DOHH2 (cell line): ENCODE data around the gene CCDC85C.

Source experiments
- H3F3A ChIP-seq: fragments of 200-600 bp; sonication (generic), shearing (Covaris generic); 2 replicates; pipeline ENCODE4 v1.6.0; 2016; ENCODE audit warnings: antibody characterized with exemption, mild to moderate bottlenecking; ENCODE audit not compliant: control insufficient read depth, insufficient read depth
- H3K27ac ChIP-seq: fragments of 200-600 bp; sonication (generic); 2 replicates; pipeline ENCODE4 v1.5.1; 2014; ENCODE audit warnings: low read depth, mild to moderate bottlenecking, low read length, moderate library complexity
- H3K27me3 ChIP-seq: fragments of 200-600 bp; sonication (generic); 2 replicates; pipeline ENCODE4 v1.6.1; 2014; ENCODE audit warnings: mild to moderate bottlenecking, low read length, mixed read lengths; ENCODE audit not compliant: control insufficient read depth
- H3K36me3 ChIP-seq: fragments of 200-600 bp; sonication (generic); 2 replicates; pipeline ENCODE4 v1.6.1; 2014; ENCODE audit warnings: mild to moderate bottlenecking, low read length, moderate library complexity, mixed read lengths; ENCODE audit not compliant: control insufficient read depth
- H3K4me1 ChIP-seq: fragments of 200-600 bp; sonication (generic); 2 replicates; pipeline ENCODE4 v1.6.1; 2014; ENCODE audit warnings: mild to moderate bottlenecking, low read length, mixed read lengths; ENCODE audit not compliant: control insufficient read depth
- H3K4me2 ChIP-seq: fragments of 200-600 bp; sonication (generic); 2 replicates; pipeline ENCODE4 v1.6.0; 2014; ENCODE audit warnings: mild to moderate bottlenecking, low read length, moderate library complexity
- H3K4me3 ChIP-seq: fragments of 200-600 bp; sonication (generic); 2 replicates; pipeline ENCODE4 v1.5.1; 2014; ENCODE audit warnings: mild to moderate bottlenecking, low read length, mixed read lengths
- H3K79me2 ChIP-seq: fragments of 200-600 bp; sonication (generic); 2 replicates; pipeline ENCODE4 v1.6.1; 2014; ENCODE audit warnings: mild to moderate bottlenecking, low read length, mixed read lengths; ENCODE audit not compliant: control insufficient read depth
- H3K9me2 ChIP-seq: fragments of 200-600 bp; sonication (generic); replicated peaks from 2 replicates; pipeline ENCODE4 v1.6.1; 2014; ENCODE audit warnings: mild to moderate bottlenecking, low read length, mixed read lengths; ENCODE audit not compliant: control insufficient read depth
- H3K9me3 ChIP-seq: fragments of 200-600 bp; sonication (generic); 2 replicates; pipeline ENCODE4 v1.6.1; 2014; ENCODE audit warnings: antibody characterized with exemption, low read length, mixed read lengths; ENCODE audit not compliant: control insufficient read depth, insufficient read depth
- H4K20me1 ChIP-seq: fragments of 200-600 bp; sonication (generic); 2 replicates; pipeline ENCODE4 v1.6.0; 2014; ENCODE audit warnings: low read depth, mild to moderate bottlenecking, antibody characterized with exemption, low read length, moderate library complexity; ENCODE audit not compliant: control insufficient read depth, insufficient read depth
- CTCF ChIP-seq: fragments of 200-600 bp; sonication (generic); IDR thresholded peaks from one replicate; pipeline ENCODE4 v1.5.1; 2014; ENCODE audit warnings: antibody characterized with exemption, mild to moderate bottlenecking, low read depth, low read length; ENCODE audit not compliant: poor library complexity, severe bottlenecking
- EZH2phosphoT487 ChIP-seq: fragments of 200-600 bp; sonication (generic); IDR thresholded peaks from 2 replicates; pipeline ENCODE4 v1.6.1; 2017; ENCODE audit warnings: borderline replicate concordance, mild to moderate bottlenecking, antibody characterized with exemption, low read length, moderate library complexity, mixed read lengths

The CCDC85C gene

GRCh38 chr14:99586054-99586760 is 17.8 kb downstream of the CCDC85C start:
- no peaks in the 10 kb centered on the region for H3F3A ChIP-seq
- H3K9me3 ChIP-seq = no peaks in the 10 kb centered on the region
- H3K4me1 ChIP-seq = no peaks in the 10 kb centered on the region
- no peak overlapping the region for H3K4me3 ChIP-seq
- no peak overlapping the region for H3K27ac ChIP-seq
- no peaks in the 10 kb centered on the region for H3K79me2 ChIP-seq
- H4K20me1 ChIP-seq = no peaks in the 10 kb centered on the region
- no peak overlapping the region for H3K4me2 ChIP-seq
- TF ChIP-seq CTCF (no peak), EZH2phosphoT487 (no peak)
- H3K27me3 ChIP-seq = no peaks in the 10 kb centered on the region
- H3K36me3 ChIP-seq = no peaks in the 10 kb centered on the region
- no peaks in the 10 kb centered on the region for H3K9me2 ChIP-seq

DNA sequence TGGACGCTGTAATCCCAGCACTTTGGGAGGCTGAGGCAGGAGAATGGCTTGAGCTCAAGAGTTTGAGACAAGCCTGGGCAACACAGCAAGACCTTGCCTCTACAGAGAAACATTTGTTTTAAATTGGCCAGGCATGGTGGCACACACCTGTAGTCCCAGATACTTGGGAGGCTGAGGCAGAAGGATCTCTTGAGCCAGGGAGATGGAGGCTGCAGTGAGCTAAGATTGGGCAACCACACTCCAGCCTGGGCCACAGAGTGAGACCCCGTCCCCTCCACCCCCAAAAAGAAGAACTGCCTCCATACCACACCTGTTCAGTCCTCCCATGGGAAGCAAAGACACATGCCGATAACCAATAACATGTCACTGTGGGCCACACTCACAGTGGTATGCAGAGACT is 19.2 kb downstream of the CCDC85C start:
- Histone ChIP-seq H3K9me3 (no peaks in the 10 kb centered on the region), H4K20me1 (no peaks in the 10 kb centered on the region), H3K27me3 (no peaks in the 10 kb centered on the region), H3F3A (no peaks in the 10 kb centered on the region), H3K4me1 (no peaks in the 10 kb centered on the region), H3K79me2 (no peaks in the 10 kb centered on the region), H3K4me2 (no peak overlapping the region), H3K27ac (no peak overlapping the region), H3K4me3 (no peak overlapping the region), H3K36me3 (no peaks in the 10 kb centered on the region), H3K9me2 (no peaks in the 10 kb centered on the region)
- TF ChIP-seq CTCF (no peak), EZH2phosphoT487 (no peak)

- H3K4me1 ChIP-seq = no peaks in the 10 kb centered on the region
- H4K20me1 ChIP-seq = no peaks in the 10 kb centered on the region
- no peak overlapping the region for H3K4me2 ChIP-seq
- H3K27me3 ChIP-seq = no peaks in the 10 kb centered on the region
- no peaks in the 10 kb centered on the region for H3K36me3 ChIP-seq
- no peak overlapping the region for H3K27ac ChIP-seq
- H3F3A ChIP-seq = no peaks in the 10 kb centered on the region
- no peaks in the 10 kb centered on the region for H3K79me2 ChIP-seq
- no peak overlapping the region for H3K4me3 ChIP-seq
- TF ChIP-seq CTCF (no peak), EZH2phosphoT487 (no peak)
- H3K9me3 ChIP-seq = no peaks in the 10 kb centered on the region
- no peaks in the 10 kb centered on the region for H3K9me2 ChIP-seq
Observed at GRCh38 chr14:99581938-99582337, 22.1 kb downstream of the CCDC85C start.
